Activated T-cell treated with anti-CD3 and anti-CD28 coated beads for 24 hours (primary cell): ENCODE results near the gene SEMA3E.
"Not testable (repeated sequence)": the region's sequence is repeated elsewhere in the genome, so short reads cannot be mapped to it uniquely, and the experiment has no call there.

Source experiments
- DNase-seq: peaks from one replicate; pipeline ENCODE4 v3.0.0-alpha.2; 2020; ENCODE audit warnings: low read depth

The SEMA3E gene

GRCh38 chr7:83552556-83552955, 96.4 kb downstream of the SEMA3E start:
- not testable (repeated sequence) for DNase-seq

GRCh38 chr7:83550100-83550499, 98.8 kb downstream of the SEMA3E start:
- DNase-seq, result no peak

GRCh38 chr7:83548250-83548649, 100.7 kb downstream of the SEMA3E start:
- DNase-seq, result no peak

- no peak for DNase-seq
These were observed 101.4 kb downstream of the SEMA3E start for GRCh38 chr7:83547526-83547925.

- DNase-seq, result no peak
These were observed 102.4 kb downstream of the SEMA3E start for GRCh38 chr7:83546586-83546985.

GRCh38 chr7:83541187-83541960, 107.6 kb downstream of the SEMA3E start:
- no peak for DNase-seq

- DNase-seq, result no peak
These were observed 114.5 kb downstream of the SEMA3E start for GRCh38 chr7:83534488-83534887.

GRCh38 chr7:83532219-83532618, 116.7 kb downstream of the SEMA3E start:
- DNase-seq, result no peak

GRCh38 chr7:83531766-83532165, 117.2 kb downstream of the SEMA3E start:
- DNase-seq, result no peak

- no peak for DNase-seq
These were observed 120.0 kb downstream of the SEMA3E start for GRCh38 chr7:83528925-83529423.

- DNase-seq, result no peak
These were observed 124.5 kb downstream of the SEMA3E start for GRCh38 chr7:83524277-83525075.

GRCh38 chr7:83520726-83521125, 128.2 kb downstream of the SEMA3E start:
- DNase-seq, result no peak

GRCh38 chr7:83519240-83519639, 129.7 kb downstream of the SEMA3E start:
- no peak for DNase-seq

GRCh38 chr7:83517035-83517700, 131.8 kb downstream of the SEMA3E start:
- no peak for DNase-seq

GRCh38 chr7:83514977-83515376, 134.0 kb downstream of the SEMA3E start:
- no peak for DNase-seq

- DNase-seq, result no peak
These were observed 139.5 kb downstream of the SEMA3E start for GRCh38 chr7:83509255-83510021.

- no peak for DNase-seq
These were observed 144.6 kb downstream of the SEMA3E start for GRCh38 chr7:83504330-83504729.

- DNase-seq, result no peak
These were observed 146.3 kb downstream of the SEMA3E start for GRCh38 chr7:83502636-83503035.

- no peak for DNase-seq
These were observed 154.3 kb downstream of the SEMA3E start for GRCh38 chr7:83494683-83495082.

- no peak for DNase-seq
These were observed 156.1 kb downstream of the SEMA3E start for GRCh38 chr7:83492802-83493201.

GRCh38 chr7:83487801-83488200, 161.1 kb downstream of the SEMA3E start:
- DNase-seq, result no peak

- no peak for DNase-seq
These were observed 162.0 kb downstream of the SEMA3E start for GRCh38 chr7:83486957-83487356.
